Loucy (cell line): ENCODE measurements around the gene PRR23E.

ENCODE experiments used
- H2AFZ ChIP-seq: fragments of 200-600 bp; sonication (generic); 2 replicates; pipeline ENCODE4 v1.6.0; 2016; ENCODE audit warnings: antibody characterized with exemption, mild to moderate bottlenecking, low read length, moderate library complexity
- H3F3A ChIP-seq: fragments of 200-600 bp; 2 replicates; pipeline ENCODE4 v1.6.0; 2016; ENCODE audit warnings: antibody characterized with exemption, low read depth, mild to moderate bottlenecking
- H3K27me3 ChIP-seq: fragments of 200-600 bp; sonication (generic); 2 replicates; pipeline ENCODE4 v1.6.1; 2014; ENCODE audit warnings: low read length, mild to moderate bottlenecking; ENCODE audit not compliant: insufficient read depth, poor library complexity, severe bottlenecking
- H3K36me3 ChIP-seq: fragments of 200-600 bp; sonication (generic); 2 replicates; pipeline ENCODE4 v1.6.1; 2016; ENCODE audit warnings: low read length; ENCODE audit not compliant: insufficient read depth
- H3K4me1 ChIP-seq: fragments of 200-600 bp; sonication (generic); 2 replicates; pipeline ENCODE4 v1.5.1; 2014; ENCODE audit warnings: low read length, mild to moderate bottlenecking; ENCODE audit not compliant: insufficient read depth, poor library complexity, severe bottlenecking
- H3K4me2 ChIP-seq: fragments of 200-600 bp; sonication (generic); 2 replicates; pipeline ENCODE4 v1.6.0; 2014; ENCODE audit warnings: antibody characterized with exemption, low read length, low read depth, mild to moderate bottlenecking; ENCODE audit not compliant: poor library complexity, severe bottlenecking
- H3K4me3 ChIP-seq: fragments of 200-600 bp; sonication (generic); 2 replicates; pipeline ENCODE4 v1.5.1; 2014; ENCODE audit warnings: low read length, mild to moderate bottlenecking, mixed read lengths; ENCODE audit not compliant: poor library complexity, severe bottlenecking
- H3K79me2 ChIP-seq: fragments of 200-600 bp; sonication (generic); 2 replicates; pipeline ENCODE4 v1.6.1; 2014; ENCODE audit warnings: low read length; ENCODE audit not compliant: insufficient read depth
- H3K9ac ChIP-seq: fragments of 200-600 bp; sonication (generic); 2 replicates; pipeline ENCODE4 v1.6.0; 2014; ENCODE audit warnings: mild to moderate bottlenecking, low read depth, low read length, moderate library complexity; ENCODE audit not compliant: poor library complexity, severe bottlenecking
- H3K9me2 ChIP-seq: fragments of 200-600 bp; sonication (generic); replicated peaks from 2 replicates; pipeline ENCODE4 v1.6.1; 2016; ENCODE audit warnings: low read depth, low read length, mixed read lengths
- H3K9me3 ChIP-seq: fragments of 200-600 bp; sonication (generic); 2 replicates; pipeline ENCODE4 v1.6.1; 2014; ENCODE audit warnings: mild to moderate bottlenecking, antibody characterized with exemption, low read length, low read depth; ENCODE audit not compliant: insufficient read depth
- H4K20me1 ChIP-seq: fragments of 200-600 bp; sonication (generic); 2 replicates; pipeline ENCODE4 v1.6.0; 2014; ENCODE audit warnings: antibody characterized with exemption, low read length, mild to moderate bottlenecking; ENCODE audit not compliant: insufficient read depth, poor library complexity, severe bottlenecking
- CTCF ChIP-seq: fragments of 200-600 bp; sonication (generic); conservative IDR thresholded peaks from 2 replicates; pipeline ENCODE4 v1.5.1; 2014; ENCODE audit warnings: mild to moderate bottlenecking, antibody characterized with exemption, low read length
- EZH2phosphoT487 ChIP-seq: fragments of 200-600 bp; IDR thresholded peaks from 2 replicates; pipeline ENCODE4 v1.6.1; 2018; ENCODE audit warnings: antibody characterized with exemption, mild to moderate bottlenecking, moderate library complexity, borderline replicate concordance

PRR23E gene

GRCh38 chr3:127224118-127224517 is 31.2 kb downstream of the PRR23E start:
- peaks cover 59% of the 10 kb centered on the region for H3K79me2 ChIP-seq
- TF ChIP-seq EZH2phosphoT487 (no peak), CTCF (no peak)
- H4K20me1 ChIP-seq: peaks cover 5% of the 10 kb centered on the region
- H3K36me3 ChIP-seq: no peaks in the 10 kb centered on the region
- no peaks in the 10 kb centered on the region for H3K27me3 ChIP-seq
- H3K4me1 ChIP-seq: peaks cover 82% of the 10 kb centered on the region
- H2AFZ ChIP-seq: no peak overlapping the region
- H3K9me2 ChIP-seq: no peaks in the 10 kb centered on the region
- H3K9ac ChIP-seq: peak overlapping the region; percentile 62
- H3K4me3 ChIP-seq: peak overlapping the region; percentile 72
- no peaks in the 10 kb centered on the region; the same call in 1 of the 2 replicates for H3F3A ChIP-seq
- peaks cover 13% of the 10 kb centered on the region for H3K9me3 ChIP-seq
- H3K4me2 ChIP-seq: peak overlapping the region; percentile 71

GRCh38 chr3:127226457-127226856 is 33.5 kb downstream of the PRR23E start:
- Histone ChIP-seq H3K79me2 (peaks cover 48% of the 10 kb centered on the region), H3K9me3 (peaks cover 13% of the 10 kb centered on the region), H3K4me1 (peaks cover 64% of the 10 kb centered on the region), H3K9me2 (no peaks in the 10 kb centered on the region), H3K4me2 (peak overlapping the region; percentile 71), H3K36me3 (no peaks in the 10 kb centered on the region), H3K4me3 (peak overlapping the region; percentile 72), H4K20me1 (peaks cover 5% of the 10 kb centered on the region), H3K9ac (peak overlapping the region; percentile 85), H3K27me3 (no peaks in the 10 kb centered on the region), H2AFZ (no peak overlapping the region), H3F3A (no peaks in the 10 kb centered on the region; the same call in 1 of the 2 replicates)
- TF ChIP-seq EZH2phosphoT487 (no peak), CTCF (no peak)

- Histone ChIP-seq H3K4me2 (peak overlapping the region; percentile 77), H4K20me1 (peaks cover 5% of the 10 kb centered on the region), H3K9me2 (no peaks in the 10 kb centered on the region), H3K9ac (peak overlapping the region; percentile 85), H3K4me1 (peaks cover 57% of the 10 kb centered on the region), H3K4me3 (peak overlapping the region; percentile 76), H3F3A (no peaks in the 10 kb centered on the region; the same call in 1 of the 2 replicates), H3K27me3 (no peaks in the 10 kb centered on the region), H3K9me3 (peaks cover 13% of the 10 kb centered on the region), H3K79me2 (peaks cover 42% of the 10 kb centered on the region), H2AFZ (no peak overlapping the region), H3K36me3 (no peaks in the 10 kb centered on the region)
- no peak for TF ChIP-seq CTCF
- TF ChIP-seq EZH2phosphoT487: no peak
Measured at GRCh38 chr3:127226946-127227842, 34.3 kb downstream of the PRR23E start.
